ENCODE results near the gene TBXAS1.

GRCh38 chr7:139923090-139923489 is 94.0 kb downstream of the TBXAS1 start:
- TF ChIP-seq POLR2AphosphoS5 (IDR thresholded peaks at IDR 0.05; ENCODE audit: borderline replicate concordance, low read depth, low read length) (no peak), EZH2 (IDR thresholded peaks at IDR 0.05) (no peak), FOXP2 (optimal IDR thresholded peaks at IDR 0.05; ENCODE audit: control extremely low read depth, extremely low read length, insufficient read depth) (no peak)

Measured in SK-N-MC (cell line).